Measurements from ENCODE around the gene SUSD1. TPM values are rescaled to one million over a fixed set of nuclear protein-coding genes. Genes with fewer than 3 reads are reported as not detected.

Gene SUSD1
- total and polyA plus RNA-seq, 8 donors: 1.6 to 50.4 (median 21.1) TPM

DNA sequence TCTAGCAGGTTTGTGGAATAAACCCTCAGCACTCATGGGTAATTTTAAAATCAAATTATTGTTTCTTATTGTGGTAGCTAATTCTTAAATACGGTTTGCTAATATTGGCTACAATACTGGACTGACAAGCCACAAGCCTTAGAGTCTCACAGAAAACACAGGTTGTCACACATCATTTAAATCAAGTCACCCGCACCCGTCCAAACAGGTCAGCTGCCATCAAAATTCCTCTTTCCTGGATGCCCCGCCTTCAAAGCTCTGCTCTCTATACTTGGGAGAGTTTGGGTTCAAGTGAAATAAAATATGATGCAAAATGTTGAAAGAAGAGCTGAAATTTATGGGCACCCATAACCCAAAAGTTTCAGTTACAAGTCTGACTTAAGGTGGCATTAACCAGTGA, 12.3 kb upstream of the SUSD1 start:
- H3K27ac ChIP-seq: no peak overlapping the region
- H3K36me3 ChIP-seq: no peaks in the 10 kb centered on the region
- intact Hi-C loops (cut with DNase I; ENCODE audit: low total_unique reads): no loop called here
- 78 to 89% (median 82%) methylated on average over 4 of the region's 4 CpGs for WGBS, 5 donors
- H3K9me3 ChIP-seq: no peaks in the 10 kb centered on the region
- no peaks in the 10 kb centered on the region for H3K27me3 ChIP-seq
- no peak for DNase-seq
- no peak overlapping the region for H3K4me3 ChIP-seq
- TF ChIP-seq, protein P1, sequence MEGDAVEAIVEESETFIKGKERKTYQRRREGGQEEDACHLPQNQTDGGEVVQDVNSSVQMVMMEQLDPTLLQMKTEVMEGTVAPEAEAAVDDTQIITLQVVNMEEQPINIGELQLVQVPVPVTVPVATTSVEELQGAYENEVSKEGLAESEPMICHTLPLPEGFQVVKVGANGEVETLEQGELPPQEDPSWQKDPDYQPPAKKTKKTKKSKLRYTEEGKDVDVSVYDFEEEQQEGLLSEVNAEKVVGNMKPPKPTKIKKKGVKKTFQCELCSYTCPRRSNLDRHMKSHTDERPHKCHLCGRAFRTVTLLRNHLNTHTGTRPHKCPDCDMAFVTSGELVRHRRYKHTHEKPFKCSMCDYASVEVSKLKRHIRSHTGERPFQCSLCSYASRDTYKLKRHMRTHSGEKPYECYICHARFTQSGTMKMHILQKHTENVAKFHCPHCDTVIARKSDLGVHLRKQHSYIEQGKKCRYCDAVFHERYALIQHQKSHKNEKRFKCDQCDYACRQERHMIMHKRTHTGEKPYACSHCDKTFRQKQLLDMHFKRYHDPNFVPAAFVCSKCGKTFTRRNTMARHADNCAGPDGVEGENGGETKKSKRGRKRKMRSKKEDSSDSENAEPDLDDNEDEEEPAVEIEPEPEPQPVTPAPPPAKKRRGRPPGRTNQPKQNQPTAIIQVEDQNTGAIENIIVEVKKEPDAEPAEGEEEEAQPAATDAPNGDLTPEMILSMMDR (IDR thresholded peaks at IDR 0.05): no peak
- no peak for TF ChIP-seq POLR2A (IDR thresholded peaks at IDR 0.05)
- no peak for TF ChIP-seq EP300 (IDR thresholded peaks at IDR 0.05)
- no peak for TF ChIP-seq POLR2AphosphoS5 (IDR thresholded peaks at IDR 0.05)
- H3K4me1 ChIP-seq: no peaks in the 10 kb centered on the region

DNA sequence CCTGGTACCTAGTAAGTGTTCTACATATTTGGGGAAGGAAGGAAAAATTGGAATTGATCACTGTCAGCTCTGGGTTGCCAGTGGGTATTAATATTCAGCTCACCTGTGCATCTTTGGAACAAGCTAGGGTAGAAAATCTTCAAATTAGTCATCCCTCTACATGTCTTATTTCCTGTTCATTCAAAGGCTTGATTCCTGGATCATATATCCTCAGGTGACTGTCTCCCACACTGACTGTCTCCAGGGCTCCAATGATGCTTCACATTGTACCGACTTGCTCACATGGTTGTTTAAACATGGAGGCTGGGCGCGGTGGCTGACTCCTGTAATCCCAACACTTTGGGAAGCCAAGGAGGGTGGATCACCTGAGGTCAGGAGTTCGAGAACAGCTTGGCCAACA, 11.6 kb upstream of the SUSD1 start:
- Histone ChIP-seq H3K4me3 (no peak overlapping the region), H3K27ac (no peak overlapping the region), H3K4me1 (no peaks in the 10 kb centered on the region), H3K27me3 (no peaks in the 10 kb centered on the region), H3K36me3 (no peaks in the 10 kb centered on the region), H3K9me3 (no peaks in the 10 kb centered on the region)
- DNase-seq: no peak
- no peak for TF ChIP-seq POLR2AphosphoS5 (IDR thresholded peaks at IDR 0.05)
- TF ChIP-seq EP300 (IDR thresholded peaks at IDR 0.05): no peak
- TF ChIP-seq, protein P1 (IDR thresholded peaks at IDR 0.05): no peak
- no peak for TF ChIP-seq POLR2A (IDR thresholded peaks at IDR 0.05)
- WGBS, 5 donors: 86 to 98% (median 94%) methylated on average over 4 of the region's 4 CpGs
- intact Hi-C loops (cut with DNase I; ENCODE audit: low total_unique reads): no loop called here

DNA sequence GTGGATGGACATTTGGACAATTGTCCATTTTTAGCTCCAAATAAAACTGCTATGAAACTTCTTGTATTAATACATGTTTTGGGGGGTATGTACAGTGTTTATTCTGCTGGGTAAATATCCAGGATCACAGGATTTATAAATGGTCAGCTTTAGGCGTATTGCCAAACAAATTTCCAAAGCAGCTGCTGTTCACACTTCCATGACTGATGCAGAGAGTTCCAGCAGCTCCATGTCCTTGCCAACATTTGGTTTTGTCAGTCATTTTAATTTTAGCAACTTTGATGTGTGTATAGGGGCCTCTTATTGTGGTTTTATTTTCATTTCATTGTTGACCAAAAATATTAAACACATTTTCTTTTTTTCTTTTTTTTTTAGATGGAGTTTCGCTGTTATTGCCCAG, 9.8 kb upstream of the SUSD1 start:
- H3K9me3 ChIP-seq: no peaks in the 10 kb centered on the region
- H3K27ac ChIP-seq: no peak overlapping the region
- H3K36me3 ChIP-seq: no peaks in the 10 kb centered on the region
- no peak overlapping the region for H3K4me3 ChIP-seq
- 81 to 93% (median 87%) methylated on average over 2 of the region's 2 CpGs for WGBS, 5 donors
- TF ChIP-seq POLR2A (IDR thresholded peaks at IDR 0.05): no peak
- TF ChIP-seq, protein P1 (IDR thresholded peaks at IDR 0.05): no peak
- no peak for TF ChIP-seq EP300 (IDR thresholded peaks at IDR 0.05)
- no peak for TF ChIP-seq POLR2AphosphoS5 (IDR thresholded peaks at IDR 0.05)
- intact Hi-C loops (cut with DNase I; ENCODE audit: low total_unique reads): no loop called here
- H3K4me1 ChIP-seq: peaks cover 0 to 9% (median 4%) of the 10 kb centered on the region in 4 donors
- no peak for DNase-seq
- H3K27me3 ChIP-seq: no peaks in the 10 kb centered on the region

DNA sequence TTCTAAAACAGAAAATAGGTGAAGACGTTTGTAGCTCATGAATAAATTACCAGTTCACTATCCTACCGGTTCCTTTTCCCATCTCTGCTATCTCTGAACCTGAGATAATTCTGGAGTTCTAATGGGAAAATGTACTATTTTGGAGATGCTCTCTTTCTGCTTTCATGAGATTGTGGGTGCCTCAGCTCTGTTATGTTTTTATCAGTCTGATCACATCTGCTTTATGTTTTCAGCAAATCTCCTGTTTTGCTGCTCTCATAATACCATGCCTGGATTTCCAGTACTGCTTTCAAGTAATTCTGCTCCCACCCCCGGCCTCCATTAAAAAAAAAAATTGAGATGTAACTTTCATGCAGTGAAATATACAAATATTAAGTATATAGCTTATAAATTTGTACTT, 9.1 kb upstream of the SUSD1 start:
- no peak for DNase-seq
- Histone ChIP-seq H3K9me3 (no peaks in the 10 kb centered on the region), H3K27me3 (no peaks in the 10 kb centered on the region), H3K36me3 (no peaks in the 10 kb centered on the region), H3K4me3 (no peak overlapping the region), H3K27ac (no peak overlapping the region), H3K4me1 (peaks cover 0 to 14% (median 5%) of the 10 kb centered on the region in 4 donors)
- TF ChIP-seq, protein P1 (IDR thresholded peaks at IDR 0.05): no peak
- TF ChIP-seq POLR2AphosphoS5 (IDR thresholded peaks at IDR 0.05): no peak
- no peak for TF ChIP-seq POLR2A (IDR thresholded peaks at IDR 0.05)
- TF ChIP-seq EP300 (IDR thresholded peaks at IDR 0.05): no peak
- intact Hi-C loops (cut with DNase I; ENCODE audit: low total_unique reads): no loop called here
- WGBS, 5 donors: 85 to 90% (median 86%) methylated on average over 3 of the region's 3 CpGs

Data from stomach (tissue), 9 donors.